GM12878 (cell line): ENCODE results near the gene ZNF776. TPM values are rescaled to one million over a fixed set of nuclear protein-coding genes. Genes with fewer than 3 reads are reported as not detected.

ENCODE experiments used
- ATAC-seq: fragments of 200-7000 bp; cut with Tn5 transposase; 3 replicates; pipeline ENCODE4 v1.9.1; 2020; ENCODE audit warnings: mild to moderate bottlenecking, moderate library complexity
- BruUV-seq: library from RNA; stranded (reverse); fragments of 400-500 nt; replicated peaks from 2 replicates; lab custom pipeline; 2021; lab: Mats Ljungman, UMichigan
- CTCF ChIA-PET: fragments of 300-600 bp; sonication (Branson Sonifier 250); formaldehyde crosslinking; extraction: SDS; loops from one replicate; lab custom pipeline; 2021; ENCODE audit warnings: inconsistent platforms; lab: Yijun Ruan, JAX
- POLR2A ChIA-PET: fragments of 350-600 bp; formaldehyde crosslinking; extraction: SDS; loops from one replicate; lab custom pipeline; 2021; ENCODE audit warnings: inconsistent platforms; lab: Charles Lee
- RAD21 ChIA-PET: fragments of 300-600 bp; sonication (Branson Sonifier 250); formaldehyde crosslinking; loops from one replicate; lab custom pipeline; 2023; ENCODE audit warnings: antibody characterized with exemption; ENCODE audit not compliant: unreplicated experiment; lab: Charles Lee
- SMC1A ChIA-PET: fragments of 300-600 bp; sonication (Branson Sonifier 250); formaldehyde crosslinking; loops from one replicate; lab custom pipeline; 2023; ENCODE audit not compliant: unreplicated experiment, uncharacterized antibody; lab: Charles Lee
- DNase-seq: peaks from one replicate; pipeline ENCODE4 v3.0.0-alpha.2; 2011; ENCODE audit warnings: low read depth, low spot score
- FAIRE-seq: peaks from 3 replicates; lab custom pipeline; 2011; peaks lifted over from hg19 to GRCh38; lab: Jason Lieb, UNC
- H2AFZ ChIP-seq: 2 replicates; pipeline ENCODE4 v1.6.0; 2011; ENCODE audit warnings: low read depth, low read length, control low read depth; ENCODE audit not compliant: control insufficient read depth
- H3K27ac ChIP-seq: 2 replicates; pipeline ENCODE4 v1.5.1; 2011; ENCODE audit warnings: control low read depth; ENCODE audit not compliant: control insufficient read depth, insufficient read depth
- H3K27me3 ChIP-seq, 2 experiments: replicated peaks in 1 of 2; 2 replicates each; pipeline versions ENCODE4 v1.6.0 to v1.6.1; 2011; ENCODE audit warnings: low read length in 1 of 2; ENCODE audit not compliant: control insufficient read depth in 2 of 2, insufficient read depth in 2 of 2
- H3K36me3 ChIP-seq, 2 experiments: 2 replicates each; pipeline ENCODE4 v1.5.1; 2011; ENCODE audit warnings: low read length in 1 of 2; ENCODE audit not compliant: control insufficient read depth in 2 of 2, insufficient read depth in 2 of 2
- H3K4me1 ChIP-seq: 2 replicates; pipeline ENCODE4 v1.6.1; 2011; ENCODE audit warnings: mild to moderate bottlenecking, low read length, moderate library complexity, mixed read lengths; ENCODE audit not compliant: control insufficient read depth, insufficient read depth
- H3K4me2 ChIP-seq: 2 replicates; pipeline ENCODE4 v1.6.0; 2011; ENCODE audit warnings: control low read depth; ENCODE audit not compliant: control insufficient read depth, insufficient read depth
- H3K4me3 ChIP-seq: fragments of 200-600 bp; sonication (generic); 2 replicates; pipeline ENCODE4 v1.5.1; 2016
- H3K79me2 ChIP-seq: 2 replicates; pipeline ENCODE4 v1.6.0; 2011; ENCODE audit warnings: low read length; ENCODE audit not compliant: control insufficient read depth, insufficient read depth
- H3K9ac ChIP-seq: 2 replicates; pipeline ENCODE4 v1.8.0; 2011; ENCODE audit warnings: low read length, control low read depth, mixed read lengths; ENCODE audit not compliant: control insufficient read depth, insufficient read depth
- H3K9me3 ChIP-seq: replicated peaks from 3 replicates; pipeline ENCODE4 v1.5.1; 2011; ENCODE audit warnings: mild to moderate bottlenecking, low read length; ENCODE audit not compliant: control insufficient read depth, insufficient read depth
- H4K20me1 ChIP-seq: 2 replicates; pipeline ENCODE4 v1.6.0; 2011; ENCODE audit not compliant: control insufficient read depth, insufficient read depth
- BCL11A ChIP-seq: IDR thresholded peaks from 2 replicates; pipeline ENCODE4 v1.6.1; 2011; ENCODE audit warnings: low read depth, low read length
- CEBPB ChIP-seq, 2 experiments: fragments of 150-350 bp in 1 of 2; IDR thresholded peaks; 2 replicates each; pipeline ENCODE4 v1.6.1; 2012 to 2014; ENCODE audit warnings: low read depth in 2 of 2, low read length in 2 of 2, borderline replicate concordance in 1 of 2, inconsistent platforms in 1 of 2
- CREM ChIP-seq: IDR thresholded peaks from 2 replicates; pipeline ENCODE4 v1.6.1; 2014; ENCODE audit warnings: antibody characterized with exemption, low read depth
- E4F1 ChIP-seq: fragments of 450-650 bp; IDR thresholded peaks from 2 replicates; pipeline ENCODE4 v1.6.1; 2018; ENCODE audit warnings: borderline replicate concordance, mild to moderate bottlenecking; ENCODE audit not compliant: partially characterized antibody
- EP300 ChIP-seq, 2 experiments: fragments of 150-350 bp in 1 of 2; IDR thresholded peaks; 2 replicates each; pipeline ENCODE4 v1.6.1; 2011 to 2012; ENCODE audit warnings: low read depth in 2 of 2, low read length in 2 of 2, borderline replicate concordance in 1 of 2, improper control_type of control experiment in 1 of 2, inconsistent platforms in 1 of 2; ENCODE audit not compliant: control insufficient read depth in 1 of 2
- IKZF2 ChIP-seq, 2 experiments: fragments of 450-650 bp; IDR thresholded peaks; 2 replicates each; pipeline ENCODE4 v1.6.1; 2017; ENCODE audit warnings: mild to moderate bottlenecking in 2 of 2, moderate library complexity in 2 of 2
- MTA3 ChIP-seq: IDR thresholded peaks from 2 replicates; pipeline ENCODE4 v1.6.1; 2012; ENCODE audit warnings: low read length, inconsistent platforms, borderline replicate concordance
- NFYB ChIP-seq: IDR thresholded peaks from 2 replicates; pipeline ENCODE4 v1.6.1; 2011; ENCODE audit warnings: low read depth, mild to moderate bottlenecking, low read length, improper control_type of control experiment, moderate library complexity; ENCODE audit not compliant: insufficient read depth
- PBX3 ChIP-seq: IDR thresholded peaks from 2 replicates; pipeline ENCODE4 v1.6.1; 2011; ENCODE audit warnings: mild to moderate bottlenecking, low read depth, low read length, moderate library complexity; ENCODE audit not compliant: insufficient replicate concordance
- RBBP5 ChIP-seq: fragments of 200-600 bp; sonication (generic); conservative IDR thresholded peaks from 2 replicates; pipeline ENCODE4 v1.6.1; 2016
- SIX5 ChIP-seq: IDR thresholded peaks from 2 replicates; pipeline ENCODE4 v1.6.1; 2011; ENCODE audit warnings: mild to moderate bottlenecking, low read depth, low read length, moderate library complexity; ENCODE audit not compliant: severe bottlenecking
- SREBF2 ChIP-seq: IDR thresholded peaks from 2 replicates; pipeline ENCODE4 v1.6.1; 2012; ENCODE audit warnings: mild to moderate bottlenecking, low read length
- SUZ12 ChIP-seq: fragments of 200-600 bp; sonication (generic); IDR thresholded peaks from one replicate; pipeline ENCODE4 v1.6.1; 2018; ENCODE audit warnings: antibody characterized with exemption, mild to moderate bottlenecking; ENCODE audit not compliant: unreplicated experiment
- in situ Hi-C: fragments of 300-500 bp; cut with MboI; formaldehyde crosslinking; loops from 9 replicates; pipeline ENCODE4 v1.14.3; 2018; ENCODE audit warnings: mixed read lengths
- intact Hi-C: fragments of 100-400 bp; cut with micrococcal nuclease; formaldehyde crosslinking; loops from one replicate; pipeline ENCODE4 v1.14.2; 2022; ENCODE audit not compliant: unreplicated experiment
- polyA plus RNA-seq, 11 experiments: library from polyadenylated mRNA; depleted of rRNA in 4 of 11; unstranded in 6 of 11; stranded (reverse) in 5 of 11; fragments of >200 nt; fragmentation: Nextera tagmentation in 4 of 11; fragmentation: Illumina TruSeq in 1 of 11; extraction: Ambion mirVana in 4 of 11; extraction: Trizol in 1 of 11; gene quantifications; 1 replicate in 1 of 11; 2 replicates in 10 of 11; pipeline versions ENCODE4 v1.2.1 to v1.2.3, GENCODE V29; 2011 to 2016; ENCODE audit warnings: inconsistent platforms in 2 of 11, missing spikeins in 2 of 11, low read depth in 1 of 11
- total RNA-seq, 4 experiments: library from RNA; depleted of rRNA in 3 of 4; stranded (reverse); fragments of >200 nt in 3 of 4; fragmentation: Illumina TruSeq in 1 of 4; extraction: Trizol in 1 of 4; gene quantifications; 2 replicates each; pipeline versions ENCODE4 v1.2.1 to v1.2.3, GENCODE V29; 2013 to 2021
- TF ChIP-seq, protein P1 (sequence below): IDR thresholded peaks from 2 replicates; pipeline ENCODE4 v1.6.1; 2012; ENCODE audit warnings: low read length, inconsistent platforms
- TF ChIP-seq, protein P2 (sequence below): IDR thresholded peaks from 2 replicates; pipeline ENCODE4 v1.6.1; 2012; ENCODE audit warnings: mild to moderate bottlenecking, low read depth, low read length

ZNF776 gene
- total and polyA plus RNA-seq, 10 of the 15 experiments (the other 5 are each of a cell fraction or from before 2014, with no cell fraction given): 1.9 to 16.3 (median 11.7) TPM

DNA sequence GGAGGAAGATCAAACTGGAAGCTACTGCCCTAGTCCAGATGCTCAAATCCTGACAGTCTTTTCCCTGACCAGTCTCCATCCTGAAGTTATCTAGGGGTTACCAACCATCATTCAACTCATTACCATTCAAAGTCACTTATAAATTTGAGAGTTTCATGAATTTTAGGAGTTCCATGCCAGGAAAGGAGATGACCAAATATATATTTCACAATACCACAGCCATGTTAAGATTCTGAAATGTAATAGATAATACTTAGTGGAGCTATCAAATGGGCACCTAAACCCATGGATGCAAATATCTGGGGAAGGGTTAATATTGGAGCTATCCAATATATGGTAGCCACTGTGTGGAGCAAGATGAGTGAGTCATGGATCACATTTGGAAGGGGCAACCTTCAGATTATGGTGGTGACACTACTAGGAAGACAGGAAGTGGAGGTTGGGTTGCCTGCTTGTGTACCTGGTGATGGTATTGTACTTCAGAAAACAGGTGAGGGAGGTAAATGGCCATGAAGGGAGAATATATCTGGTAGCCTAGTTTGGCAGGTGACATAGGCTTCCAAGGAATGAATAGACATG is 41.6 kb downstream of the ZNF776 start:
- in situ Hi-C loops: no loop called here
- Histone ChIP-seq H3K27me3 (no peaks in the 10 kb centered on the region), H3K9me3 (peaks cover 19% of the 10 kb centered on the region; the same call in 2 of the 3 replicates), H3K36me3 (peaks cover 3 to 8% of the 10 kb centered on the region in 2 experiments; a peak in 3 of 4 replicates), H4K20me1 (no peaks in the 10 kb centered on the region), H3K4me2 (no peak overlapping the region), H3K4me1 (no peaks in the 10 kb centered on the region), H3K79me2 (no peaks in the 10 kb centered on the region; the same call in 1 of the 2 replicates), H2AFZ (no peak overlapping the region), H3K9ac (no peak overlapping the region), H3K27ac (no peak overlapping the region), H3K4me3 (no peak overlapping the region)
- DNase-seq: no peak
- TF ChIP-seq RBBP5 (no peak), MTA3 (no peak), BCL11A (no peak), CEBPB (IDR thresholded peaks at IDR 0.05; ENCODE audit: borderline replicate concordance in 1 of 2, low read depth in 2 of 2, low read length in 2 of 2) (no peak), SREBF2 (no peak), IKZF2 (IDR thresholded peaks at IDR 0.05) (no peak), E4F1 (no peak), EP300 (IDR thresholded peaks at IDR 0.05; ENCODE audit: borderline replicate concordance in 1 of 2, control insufficient read depth in 1 of 2, low read depth in 2 of 2, low read length in 2 of 2) (no peak), CREM (no peak), NFYB (no peak), SIX5 (no peak), PBX3 (no peak), SUZ12 (no peak)
- TF ChIP-seq, protein P1, sequence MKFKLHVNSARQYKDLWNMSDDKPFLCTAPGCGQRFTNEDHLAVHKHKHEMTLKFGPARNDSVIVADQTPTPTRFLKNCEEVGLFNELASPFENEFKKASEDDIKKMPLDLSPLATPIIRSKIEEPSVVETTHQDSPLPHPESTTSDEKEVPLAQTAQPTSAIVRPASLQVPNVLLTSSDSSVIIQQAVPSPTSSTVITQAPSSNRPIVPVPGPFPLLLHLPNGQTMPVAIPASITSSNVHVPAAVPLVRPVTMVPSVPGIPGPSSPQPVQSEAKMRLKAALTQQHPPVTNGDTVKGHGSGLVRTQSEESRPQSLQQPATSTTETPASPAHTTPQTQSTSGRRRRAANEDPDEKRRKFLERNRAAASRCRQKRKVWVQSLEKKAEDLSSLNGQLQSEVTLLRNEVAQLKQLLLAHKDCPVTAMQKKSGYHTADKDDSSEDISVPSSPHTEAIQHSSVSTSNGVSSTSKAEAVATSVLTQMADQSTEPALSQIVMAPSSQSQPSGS: no peak
- TF ChIP-seq, protein P2, sequence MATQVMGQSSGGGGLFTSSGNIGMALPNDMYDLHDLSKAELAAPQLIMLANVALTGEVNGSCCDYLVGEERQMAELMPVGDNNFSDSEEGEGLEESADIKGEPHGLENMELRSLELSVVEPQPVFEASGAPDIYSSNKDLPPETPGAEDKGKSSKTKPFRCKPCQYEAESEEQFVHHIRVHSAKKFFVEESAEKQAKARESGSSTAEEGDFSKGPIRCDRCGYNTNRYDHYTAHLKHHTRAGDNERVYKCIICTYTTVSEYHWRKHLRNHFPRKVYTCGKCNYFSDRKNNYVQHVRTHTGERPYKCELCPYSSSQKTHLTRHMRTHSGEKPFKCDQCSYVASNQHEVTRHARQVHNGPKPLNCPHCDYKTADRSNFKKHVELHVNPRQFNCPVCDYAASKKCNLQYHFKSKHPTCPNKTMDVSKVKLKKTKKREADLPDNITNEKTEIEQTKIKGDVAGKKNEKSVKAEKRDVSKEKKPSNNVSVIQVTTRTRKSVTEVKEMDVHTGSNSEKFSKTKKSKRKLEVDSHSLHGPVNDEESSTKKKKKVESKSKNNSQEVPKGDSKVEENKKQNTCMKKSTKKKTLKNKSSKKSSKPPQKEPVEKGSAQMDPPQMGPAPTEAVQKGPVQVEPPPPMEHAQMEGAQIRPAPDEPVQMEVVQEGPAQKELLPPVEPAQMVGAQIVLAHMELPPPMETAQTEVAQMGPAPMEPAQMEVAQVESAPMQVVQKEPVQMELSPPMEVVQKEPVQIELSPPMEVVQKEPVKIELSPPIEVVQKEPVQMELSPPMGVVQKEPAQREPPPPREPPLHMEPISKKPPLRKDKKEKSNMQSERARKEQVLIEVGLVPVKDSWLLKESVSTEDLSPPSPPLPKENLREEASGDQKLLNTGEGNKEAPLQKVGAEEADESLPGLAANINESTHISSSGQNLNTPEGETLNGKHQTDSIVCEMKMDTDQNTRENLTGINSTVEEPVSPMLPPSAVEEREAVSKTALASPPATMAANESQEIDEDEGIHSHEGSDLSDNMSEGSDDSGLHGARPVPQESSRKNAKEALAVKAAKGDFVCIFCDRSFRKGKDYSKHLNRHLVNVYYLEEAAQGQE: no peak
- RAD21 ChIA-PET: no interaction called here
- TSS peak; percentile 16 for BruUV-seq
- POLR2A ChIA-PET: no interaction called here
- SMC1A ChIA-PET: no interaction called here
- no peak for FAIRE-seq
- intact Hi-C loops: no loop called here
- no peak for ATAC-seq
- CTCF ChIA-PET: no interaction called here
